Stimulated activated CD4-positive, alpha-beta T cell treated with anti-CD3 and anti-CD28 coated beads, TNF-alpha, amount 100 ng/mL, for 48 hours (primary cell): Measurements from ENCODE around the gene PBX1.
"Not testable (repeated sequence)": the region's sequence is repeated elsewhere in the genome, so short reads cannot be mapped to it uniquely, and the experiment has no call there.

Experiments
- DNase-seq, 3 donors: peaks; one replicate each; pipeline ENCODE4 v3.0.0-alpha.2; 2020; ENCODE audit warnings: low read depth in 3 of 3

PBX1 gene

DNA sequence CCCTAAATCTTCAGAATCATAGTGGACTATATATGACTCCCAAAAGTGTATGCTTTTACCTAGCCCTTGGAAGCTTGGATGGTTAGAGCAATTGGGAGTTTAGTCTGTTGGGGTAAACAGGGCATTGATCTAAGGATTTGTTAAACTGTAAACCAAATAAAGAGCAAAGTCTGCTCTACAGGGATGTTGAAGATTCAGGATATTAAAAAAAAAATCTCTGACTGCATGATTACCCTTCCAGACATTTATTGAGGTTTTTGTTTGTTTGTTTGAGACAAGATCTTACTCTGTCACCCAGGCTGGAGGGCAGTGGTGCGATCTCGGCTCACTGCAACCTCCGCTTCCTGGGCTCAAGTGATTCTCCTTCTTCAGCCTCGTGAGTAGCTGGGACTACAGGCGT lies 31.6 kb downstream of the PBX1 start:
- no peak for DNase-seq

DNA sequence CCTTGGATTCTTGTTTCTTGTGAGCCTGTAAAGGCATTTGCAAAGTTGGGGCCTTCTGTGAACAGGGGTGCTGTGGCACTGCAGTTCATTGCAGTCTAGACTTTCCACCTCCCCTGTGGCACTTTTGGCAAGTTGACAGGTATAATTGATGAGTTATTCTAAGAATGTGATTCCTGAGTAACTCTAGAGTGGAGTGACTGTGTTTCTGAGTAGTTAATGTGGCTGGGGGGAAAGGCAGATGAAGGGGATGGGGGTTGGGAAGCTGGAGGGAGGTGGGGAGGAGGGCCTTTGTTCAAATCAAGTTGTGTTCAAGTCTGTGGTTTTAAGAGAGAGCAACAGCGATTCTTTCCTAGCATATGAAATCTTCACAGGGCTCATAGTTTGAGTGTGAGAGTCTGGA lies 32.9 kb downstream of the PBX1 start:
- no peak for DNase-seq

DNA sequence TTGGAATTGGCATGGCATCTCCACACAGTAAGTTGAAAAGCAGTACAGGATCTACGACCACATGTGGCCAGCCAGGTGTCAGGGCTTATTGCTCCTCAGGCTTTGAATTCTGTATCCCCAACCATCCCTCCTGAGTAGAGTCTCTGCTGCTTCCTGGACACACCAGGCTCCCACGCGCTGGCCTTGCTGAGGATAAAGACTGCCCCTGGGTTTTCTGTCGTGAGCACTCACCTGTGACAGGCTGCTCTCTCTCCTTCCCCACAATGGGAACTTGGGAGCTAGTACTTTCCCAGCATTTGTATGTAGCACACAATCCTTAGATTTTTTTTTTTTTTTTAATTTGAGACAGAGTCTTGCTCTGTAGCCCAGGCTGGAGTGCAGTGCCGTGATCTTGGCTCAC lies 33.6 kb downstream of the PBX1 start:
- DNase-seq, result no peak

DNA sequence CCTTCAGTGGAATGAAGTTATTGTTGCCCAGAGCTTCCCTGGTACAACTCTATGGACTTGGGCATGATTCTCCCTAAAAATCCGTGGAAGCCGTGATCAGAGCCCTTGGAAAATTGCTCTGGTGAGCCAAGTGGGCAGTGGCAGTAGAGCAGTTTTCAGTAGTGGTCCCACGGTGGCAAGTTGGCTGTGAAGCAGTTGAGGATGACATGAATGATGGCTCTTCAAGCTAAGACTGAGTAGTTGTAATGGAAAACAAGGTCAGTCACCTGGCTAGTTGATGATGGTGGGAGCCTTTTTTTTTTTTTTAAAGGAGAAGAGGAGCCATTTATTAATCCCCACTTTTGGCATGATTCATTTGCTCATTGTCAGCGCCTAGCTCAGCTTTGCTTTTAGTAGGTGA lies 36.2 kb downstream of the PBX1 start:
- no peak for DNase-seq

DNA sequence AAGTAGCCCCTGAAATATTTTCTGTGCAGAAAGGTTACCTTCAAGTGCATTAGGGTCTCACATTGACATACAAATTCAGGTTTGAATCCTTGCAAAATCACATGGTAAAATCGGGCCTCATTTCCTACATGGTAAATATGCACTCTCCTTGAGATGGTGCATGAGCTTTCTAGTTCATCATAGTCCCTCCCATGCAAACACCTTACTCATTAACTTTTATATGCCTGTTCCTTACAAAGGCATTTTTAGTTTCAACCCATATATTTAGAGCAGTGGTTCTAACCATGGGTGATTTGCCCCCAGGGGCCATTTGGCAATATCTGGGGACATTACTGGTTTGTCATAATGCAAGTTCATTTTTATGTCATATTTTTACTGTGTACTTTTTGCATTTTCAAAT lies 37.2 kb downstream of the PBX1 start:
- no peak for DNase-seq

DNA sequence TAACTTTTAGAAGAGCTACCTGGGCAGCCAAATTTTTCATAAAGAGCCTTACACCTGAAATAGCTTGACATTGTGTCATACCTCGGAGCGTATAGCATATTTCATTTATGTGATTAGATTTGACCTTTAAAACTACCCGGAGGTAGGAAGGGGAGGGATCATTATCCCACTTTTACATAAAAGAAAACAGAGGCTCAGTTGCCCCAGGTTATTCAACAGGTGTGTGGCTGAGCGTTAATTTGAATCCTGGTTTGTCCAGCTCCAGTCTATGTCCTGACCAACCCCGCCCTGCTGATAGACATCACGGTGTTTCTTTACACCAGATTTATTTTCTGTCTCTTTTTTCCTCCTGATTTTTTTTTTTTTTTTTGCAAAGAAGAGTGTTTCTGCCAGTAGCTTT lies 39.7 kb downstream of the PBX1 start:
- DNase-seq, result no peak

DNA sequence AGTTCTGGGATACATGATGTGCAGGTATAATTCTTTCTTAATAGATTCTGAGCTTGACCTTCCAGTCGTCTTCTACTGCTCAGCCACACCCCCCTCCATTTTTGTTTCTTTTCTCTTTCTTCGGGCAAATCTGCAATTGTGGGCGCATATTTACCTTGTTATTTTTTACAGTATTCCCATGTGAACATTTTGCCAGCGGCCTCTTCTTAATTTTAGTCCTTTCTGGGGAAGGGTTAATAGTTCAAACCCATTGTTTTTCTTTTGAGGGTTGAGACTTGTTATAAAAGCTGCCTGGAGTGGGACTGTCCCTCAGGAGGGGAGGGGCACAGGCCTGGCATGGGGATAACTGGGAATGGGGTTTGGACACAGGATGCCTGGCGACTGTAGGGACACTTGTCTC lies 40.3 kb downstream of the PBX1 start:
- DNase-seq, result no peak

DNA sequence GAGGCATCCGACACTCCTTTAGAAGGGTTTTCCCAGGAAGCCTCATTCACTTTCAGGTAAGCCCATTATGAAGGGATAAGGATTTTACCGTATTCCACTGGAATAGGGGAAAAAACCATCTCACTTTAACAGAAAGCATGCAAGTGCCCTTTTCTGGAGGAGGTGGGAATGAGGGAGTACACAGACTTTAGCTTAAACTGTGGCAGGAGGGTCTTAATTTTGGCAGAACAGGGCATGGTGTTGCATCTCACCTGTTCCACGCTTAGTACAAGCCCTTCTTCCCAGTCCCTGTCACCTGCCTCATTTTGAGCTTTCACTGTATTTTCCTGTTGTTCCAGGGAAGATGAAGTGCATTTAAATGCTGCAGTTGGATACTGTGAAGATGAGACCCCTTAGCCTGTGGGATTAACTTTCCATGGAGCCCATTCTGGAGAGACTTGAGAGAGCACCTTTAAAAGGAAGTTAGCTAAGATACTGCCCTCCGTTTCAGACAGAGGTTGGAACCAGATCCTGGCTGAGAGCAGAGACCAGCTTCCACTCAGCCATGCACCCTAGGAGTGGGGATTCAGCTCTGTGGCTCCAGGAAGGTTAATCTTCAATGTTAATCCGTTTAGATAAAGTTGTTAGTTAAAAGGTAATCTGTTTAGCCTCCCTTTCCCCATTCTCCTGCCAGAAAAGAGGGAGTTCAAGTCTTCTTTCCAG lies 42.6 kb downstream of the PBX1 start:
- no peak for DNase-seq

DNA sequence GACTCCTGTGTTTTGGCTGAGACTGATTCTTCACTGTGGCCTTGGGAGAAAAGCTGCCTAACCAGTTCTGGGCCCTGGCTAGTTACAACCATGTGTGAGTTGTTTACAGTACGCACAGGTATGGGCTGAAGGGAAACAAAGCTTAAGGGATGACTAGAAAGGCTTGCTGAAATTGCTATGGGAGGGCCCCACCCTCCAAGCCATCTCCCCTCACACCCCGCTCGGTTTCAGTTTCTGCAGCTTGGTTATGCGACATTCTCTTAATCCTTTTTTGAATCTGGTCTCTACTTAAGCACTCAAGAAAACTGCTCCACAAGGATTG lies 43.1 kb downstream of the PBX1 start:
- DNase-seq, result no peak

DNA sequence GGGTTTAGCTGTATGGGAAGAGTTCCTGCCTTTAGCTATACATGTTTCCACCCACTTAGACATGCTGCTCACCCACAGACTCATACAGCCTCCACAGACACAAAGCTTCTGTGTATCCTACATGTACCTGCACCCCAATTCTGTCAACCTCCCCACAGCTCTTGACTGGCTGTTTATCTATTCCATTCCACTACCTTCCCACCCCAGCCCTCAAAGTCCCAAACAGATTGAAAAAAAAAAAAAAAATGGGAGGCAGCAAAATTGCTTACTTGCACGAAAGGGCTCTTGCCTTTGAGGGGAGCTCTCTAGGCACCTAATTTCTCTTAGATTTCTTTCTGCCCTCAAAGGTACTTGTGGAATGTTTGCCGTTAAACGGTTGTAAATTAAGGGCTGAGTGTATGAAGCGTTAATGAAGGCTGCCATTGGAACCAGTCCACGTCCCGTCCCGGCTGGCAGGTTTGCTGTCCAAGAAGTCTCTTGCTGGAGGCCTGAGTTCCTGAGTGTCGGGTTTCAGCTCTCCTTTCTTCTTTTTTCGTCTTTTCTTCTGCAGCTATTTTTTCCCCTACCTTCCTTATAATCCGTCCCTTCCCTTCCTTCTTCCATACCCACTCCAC lies 43.6 kb downstream of the PBX1 start:
- DNase-seq, result no peak

DNA sequence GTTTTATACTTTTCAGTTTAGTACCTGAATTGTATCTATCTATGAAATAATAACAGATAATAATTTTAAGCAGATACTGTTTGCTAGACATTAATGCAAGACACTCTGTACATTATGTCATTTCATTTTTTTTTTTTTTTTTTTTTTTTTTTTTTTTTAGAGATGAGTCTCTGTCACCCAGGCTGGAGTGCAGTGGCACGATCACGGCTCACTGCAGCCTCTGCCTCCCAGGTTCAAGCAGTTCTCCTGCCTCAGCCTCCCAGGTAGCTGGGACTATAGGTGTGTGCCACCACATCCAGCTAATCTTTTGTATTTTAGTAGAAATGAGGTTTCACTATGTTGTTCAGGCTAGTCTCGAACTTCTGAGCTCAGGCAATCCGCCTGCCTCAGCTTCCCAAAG lies 44.8 kb downstream of the PBX1 start:
- DNase-seq, result not testable (repeated sequence)

DNA sequence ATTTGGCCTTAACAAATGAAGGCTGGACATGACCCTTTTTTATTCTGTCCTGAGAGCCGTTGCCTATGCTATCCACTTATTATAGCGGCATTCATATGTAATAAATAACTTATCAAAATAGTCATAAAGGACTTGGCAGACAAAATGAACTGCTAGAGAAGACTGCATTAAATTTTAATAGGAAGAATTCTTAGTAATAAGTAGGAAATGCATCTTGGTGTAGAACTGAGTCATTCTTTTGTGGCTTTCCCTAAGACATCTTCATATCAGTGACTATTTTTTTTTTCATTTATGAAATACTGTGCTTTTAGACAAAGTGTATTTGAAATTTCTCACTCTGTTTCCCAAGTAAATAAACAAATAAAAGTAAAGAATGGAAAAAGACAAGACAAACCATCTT lies 45.6 kb downstream of the PBX1 start:
- no peak for DNase-seq

DNA sequence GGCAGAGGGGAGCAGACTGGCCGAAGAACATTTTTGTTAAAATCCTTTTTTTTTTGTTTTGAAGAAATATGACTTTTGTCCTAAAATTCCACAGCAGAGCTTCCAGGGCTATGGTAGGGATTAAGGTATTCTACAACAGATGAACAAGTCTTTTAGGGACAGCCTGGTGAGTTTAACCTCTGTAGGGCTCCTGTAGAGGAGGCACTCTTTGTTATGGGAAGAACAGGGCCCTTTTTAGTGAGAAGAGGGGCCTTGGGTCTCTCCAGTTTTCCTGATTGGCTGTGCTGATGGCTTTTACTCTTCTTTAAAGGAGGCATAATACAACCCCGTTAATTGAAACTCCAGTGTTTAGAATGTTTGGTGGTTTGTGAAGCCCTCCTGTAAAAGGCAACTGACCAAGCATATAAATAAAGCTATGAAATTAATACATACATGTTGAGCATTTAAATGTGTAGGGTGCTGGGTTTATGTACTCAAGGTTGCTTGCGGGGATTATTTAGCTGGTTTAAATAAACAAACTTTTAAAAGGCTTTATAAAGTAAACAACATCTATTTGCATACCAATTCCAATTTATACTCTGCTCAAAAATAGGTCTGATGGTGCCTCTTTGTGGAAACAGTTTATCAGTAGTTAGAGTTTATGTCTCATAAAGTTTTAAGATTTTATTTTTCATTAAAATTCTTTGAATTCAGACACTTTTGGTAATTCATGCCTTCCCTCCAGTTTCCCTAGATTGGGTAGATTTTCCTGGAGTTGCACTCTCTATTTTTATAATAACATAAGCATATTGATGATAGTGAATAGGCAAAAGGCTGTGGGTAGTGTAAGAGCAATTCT lies 46.5 kb downstream of the PBX1 start:
- DNase-seq, result no peak

DNA sequence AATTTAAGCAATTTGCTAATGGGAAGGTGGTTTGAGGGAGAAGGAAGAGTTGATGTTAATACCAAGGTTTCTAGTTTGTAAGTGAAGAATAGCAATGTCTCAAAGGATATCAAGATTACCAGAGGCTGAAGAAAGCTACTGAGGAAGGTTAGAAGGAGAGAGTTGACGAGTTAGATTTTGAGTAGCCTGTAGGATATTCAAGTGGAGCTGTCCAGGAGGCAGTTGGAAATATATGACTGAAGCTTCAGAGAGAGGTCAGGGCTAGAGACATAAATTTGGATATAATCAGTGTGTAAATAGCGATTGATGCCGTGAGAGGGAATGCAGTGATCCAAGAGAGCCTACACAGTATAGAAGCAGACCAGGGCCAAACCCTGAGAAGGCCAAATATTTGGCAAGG lies 48.4 kb downstream of the PBX1 start:
- DNase-seq, result no peak

DNA sequence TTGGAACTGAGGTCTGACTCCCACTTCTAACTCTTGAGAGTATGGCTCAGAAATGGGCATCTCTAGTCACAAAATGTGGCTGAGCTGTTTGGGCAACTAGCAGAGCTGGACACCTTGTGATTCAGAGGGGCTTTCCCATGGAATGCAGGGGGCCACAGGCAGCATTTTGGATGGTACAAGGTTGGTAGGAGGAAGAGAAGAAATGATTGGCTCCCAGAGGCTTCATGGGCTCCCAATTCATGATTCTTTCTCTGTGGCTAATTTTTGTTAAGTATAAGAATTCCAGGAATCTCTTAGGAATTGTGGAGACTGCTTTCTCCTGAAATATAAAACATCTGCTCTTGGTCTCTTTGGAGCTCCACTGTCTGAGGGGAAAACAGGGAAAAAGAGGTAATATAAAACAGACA lies 49.7 kb downstream of the PBX1 start:
- no peak for DNase-seq

DNA sequence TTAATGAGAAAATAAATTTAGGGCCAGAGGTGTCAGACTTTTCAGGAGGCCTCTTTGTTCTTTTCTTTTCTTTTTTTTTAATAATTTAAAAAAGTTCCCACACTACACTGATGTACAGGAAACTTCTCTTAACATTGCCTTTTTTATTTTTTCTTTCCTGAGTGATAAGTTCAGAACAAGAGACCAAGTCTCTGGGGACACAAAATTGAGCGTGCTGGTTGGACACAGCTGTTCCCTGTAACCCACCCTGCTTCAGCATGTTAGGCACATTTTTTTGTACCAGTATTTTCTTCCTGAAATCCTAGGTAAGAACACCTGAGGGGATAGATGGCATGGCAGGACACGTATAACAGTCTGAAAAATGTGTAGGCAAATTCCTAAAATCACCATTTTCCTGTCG lies 50.1 kb downstream of the PBX1 start:
- no peak for DNase-seq

DNA sequence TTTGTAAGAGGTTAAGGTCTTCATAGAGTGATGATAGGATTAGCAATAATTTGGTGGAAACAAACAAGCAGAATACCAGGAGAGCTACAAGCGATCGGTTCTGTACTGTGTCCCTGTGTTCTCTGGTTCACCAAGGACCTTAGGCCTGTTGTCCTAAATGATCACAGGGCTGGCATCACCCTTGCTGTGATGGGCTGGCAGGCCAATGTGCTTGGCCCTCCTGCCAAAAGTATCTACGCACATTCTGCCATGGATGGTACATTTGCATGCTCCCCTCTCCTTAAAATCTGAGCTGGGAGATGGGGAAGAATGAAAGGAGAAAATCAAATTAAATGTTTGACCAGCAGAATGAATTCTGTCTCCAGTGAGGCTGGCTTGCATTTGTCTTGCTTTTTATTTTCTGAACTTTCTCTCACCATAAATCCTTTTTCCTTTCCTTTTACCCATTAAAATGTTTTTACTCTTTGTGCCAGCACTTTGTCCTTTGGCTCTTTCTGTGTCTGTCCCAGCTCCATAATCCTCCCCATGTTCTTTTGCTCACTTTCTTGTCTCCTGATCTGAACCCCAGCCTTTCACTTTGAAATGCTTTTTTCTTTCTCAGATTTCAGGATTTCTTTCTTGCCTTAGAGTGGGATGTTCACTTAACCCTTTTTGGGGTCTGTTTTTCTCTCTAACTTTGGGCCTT lies 51.7 kb downstream of the PBX1 start:
- DNase-seq, result no peak

DNA sequence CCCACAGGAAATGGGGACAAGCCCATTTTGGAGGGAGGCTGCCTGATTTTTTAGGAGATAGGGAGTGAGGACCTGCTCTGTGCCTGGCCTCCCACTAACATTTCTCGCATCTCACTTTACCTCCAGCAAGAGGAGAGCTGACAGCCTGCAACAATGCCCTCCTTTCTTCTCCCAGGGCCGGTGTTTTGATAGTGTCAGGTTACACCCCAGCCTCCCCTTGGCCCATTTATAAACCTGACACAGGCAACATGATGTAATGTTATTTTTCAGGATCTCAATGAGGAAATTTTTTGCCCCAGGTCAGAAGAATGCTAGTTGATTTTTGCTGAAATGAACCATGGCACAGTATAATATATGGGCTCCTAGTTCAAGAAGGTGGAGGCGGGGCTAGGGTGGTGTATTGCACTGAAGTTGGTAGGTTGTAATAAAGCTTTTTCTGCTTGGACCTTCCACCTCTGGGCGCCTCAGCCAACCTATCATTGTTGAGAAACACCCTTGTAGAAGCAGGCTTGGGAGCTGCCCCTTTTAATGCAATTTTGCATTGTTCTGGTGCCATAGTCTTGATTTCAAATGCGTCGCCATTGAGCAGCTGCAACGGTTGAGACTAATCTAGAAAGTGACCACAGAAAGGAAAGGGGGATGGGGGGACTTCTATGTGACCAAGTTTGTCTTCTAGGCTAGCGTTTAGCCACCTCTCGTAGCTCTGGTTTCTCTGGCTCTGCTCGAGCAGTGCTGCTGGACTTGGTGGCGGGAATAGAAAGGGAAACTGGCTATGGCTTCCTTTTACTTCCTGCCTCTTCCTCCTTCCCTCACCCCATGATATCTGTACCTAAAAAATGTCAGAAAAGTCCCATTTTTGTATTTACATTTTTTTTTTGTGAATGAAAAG lies 53.0 kb downstream of the PBX1 start:
- no peak for DNase-seq

DNA sequence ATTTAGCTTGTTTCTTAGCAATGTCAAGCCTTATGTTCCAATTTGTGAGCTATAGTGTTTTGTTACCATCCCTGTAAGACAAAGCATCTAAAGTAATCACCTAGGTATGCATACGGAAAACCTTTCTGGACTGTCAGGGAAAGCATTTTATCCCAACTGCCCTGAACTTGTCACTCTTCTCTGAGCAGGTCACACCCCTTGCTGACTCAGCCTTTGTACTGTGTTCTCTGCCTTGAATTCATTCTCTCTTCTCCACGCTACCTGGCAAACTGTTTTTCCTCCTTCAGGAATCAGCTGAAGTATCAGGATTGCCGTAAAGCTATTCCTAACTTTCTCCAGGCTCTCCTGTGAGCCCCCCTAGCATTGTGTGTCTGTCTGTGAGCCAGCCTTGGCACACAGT lies 54.2 kb downstream of the PBX1 start:
- DNase-seq, result no peak

DNA sequence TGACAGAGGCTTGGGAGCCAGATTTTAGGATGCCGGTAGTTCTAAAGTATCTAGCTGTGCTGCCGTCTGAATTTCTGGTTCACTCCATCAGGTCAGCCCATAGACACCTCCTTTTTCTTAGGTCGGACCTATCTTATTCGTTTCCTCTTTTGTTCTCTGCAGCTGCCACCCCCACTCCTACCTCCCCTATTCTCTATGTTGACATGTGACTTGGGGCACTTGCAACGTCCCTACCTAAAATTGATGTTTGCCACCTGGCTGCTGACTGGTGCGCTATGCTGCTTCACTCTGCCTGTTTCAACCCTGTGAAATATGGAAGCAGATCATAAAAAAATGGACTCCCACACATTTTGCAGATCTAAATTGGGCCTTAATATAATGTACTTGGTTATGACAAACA lies 55.3 kb downstream of the PBX1 start:
- no peak for DNase-seq

DNA sequence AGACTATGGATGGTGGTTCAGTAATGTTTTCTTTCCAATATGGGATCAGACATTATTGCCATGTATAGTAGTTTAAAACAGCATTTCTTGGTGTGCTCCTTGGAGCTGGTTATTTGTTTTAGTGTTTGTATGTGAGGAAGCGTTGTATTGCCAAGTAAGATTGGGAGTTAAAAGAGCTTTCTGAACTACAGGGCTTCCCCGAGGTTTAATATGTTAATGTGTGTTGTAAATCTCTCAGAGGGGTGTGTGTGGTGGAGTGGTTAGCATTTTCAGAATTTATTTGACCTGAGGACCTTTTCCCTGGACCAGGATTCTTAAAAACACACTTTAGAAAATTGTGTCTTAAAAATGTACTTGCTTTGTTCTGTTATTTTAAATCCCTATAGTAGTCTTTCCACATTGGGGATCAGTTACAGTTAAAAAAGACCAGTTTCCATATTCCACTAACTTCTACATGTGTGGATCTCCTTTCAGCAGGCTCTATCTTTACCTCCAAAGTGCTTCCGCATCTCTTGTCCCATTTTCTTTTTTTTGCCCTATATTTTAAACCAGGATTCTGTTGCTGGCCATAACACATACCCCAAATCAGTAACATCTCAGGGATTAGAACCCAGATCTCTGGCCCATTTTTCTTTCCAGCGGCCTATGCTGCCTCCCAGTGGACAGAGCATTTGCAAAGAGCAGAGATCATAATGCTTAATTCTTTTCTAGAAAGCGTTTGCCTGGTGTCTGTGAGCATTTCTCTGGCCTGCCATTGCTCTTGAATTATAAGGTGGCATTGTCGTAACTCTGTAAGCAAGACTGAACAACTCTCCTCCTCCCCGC lies 58.6 kb downstream of the PBX1 start:
- DNase-seq, result no peak
